Activated CD4-positive, CD25-positive, alpha-beta regulatory T cell (primary cell): ENCODE results near the gene ZNF502.

Source experiments
- DNase-seq, 4 experiments: peaks; one replicate each; lab custom pipeline; 2025; lab: John Stamatoyannopoulos, UW

The ZNF502 gene

DNA sequence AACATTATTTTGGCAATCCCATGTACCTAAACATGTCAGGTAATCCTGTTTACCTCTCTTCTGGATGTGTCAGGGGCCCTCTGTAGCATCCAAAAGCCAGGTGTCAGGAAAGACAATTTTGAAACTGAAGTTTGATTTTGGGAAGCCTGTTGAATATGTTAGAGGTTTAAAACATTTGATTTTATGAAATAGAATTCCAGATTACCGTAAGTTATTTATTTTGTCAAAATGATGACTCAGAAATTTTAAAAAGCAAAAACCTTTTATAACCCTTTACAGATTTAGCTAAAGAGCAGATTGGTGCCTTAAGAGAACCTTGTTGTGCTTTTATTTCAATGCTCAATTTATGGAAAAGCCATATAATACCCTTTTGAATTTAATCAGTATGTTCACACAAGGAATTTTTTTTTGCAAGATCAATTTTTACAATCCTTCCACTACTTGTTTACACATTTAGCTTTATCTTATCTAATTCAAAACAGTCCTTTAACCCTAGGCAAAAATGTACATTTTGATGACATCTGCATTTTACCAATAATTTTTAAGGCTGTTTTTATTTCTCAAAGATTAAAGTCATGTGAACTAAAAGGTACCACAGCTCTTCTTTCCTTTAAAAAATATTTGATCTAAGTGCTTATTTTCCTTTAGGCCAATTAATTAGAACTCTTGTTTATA is 59.1 kb downstream of the ZNF502 start:
- no peak for DNase-seq

DNA sequence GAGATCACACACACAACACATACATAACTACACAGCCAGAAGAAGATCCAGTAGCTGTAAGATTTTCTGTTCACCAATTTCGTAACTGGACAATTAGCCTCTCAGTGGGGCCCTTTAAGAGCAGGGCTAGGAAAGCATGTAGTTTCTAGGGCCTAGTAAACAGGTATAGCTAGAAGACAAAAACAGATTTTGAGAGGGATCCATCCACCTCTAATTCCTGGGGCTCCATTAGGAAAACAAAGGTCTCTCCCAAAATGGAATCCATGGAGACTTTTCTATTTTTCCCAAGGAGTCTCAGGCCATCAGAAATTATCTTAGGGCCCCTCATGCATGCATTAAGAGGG is 59.6 kb downstream of the ZNF502 start:
- DNase-seq: no peak
